Measurements from ENCODE around the gene STRADA. TPM values are rescaled to one million over a fixed set of nuclear protein-coding genes. Genes with fewer than 3 reads are reported as not detected.

The STRADA gene
- total and polyA plus RNA-seq, 2 donors (not counting 1 experiment from before 2014, with no cell fraction given), result 22.8 TPM

GRCh38 chr17:63775420-63775819, 33.8 kb upstream of the STRADA start:
- Histone ChIP-seq H3K27me3 (ENCODE audit: control insufficient read depth, insufficient read depth, low read length) (no peaks in the 10 kb centered on the region), H3K36me3 (ENCODE audit: control insufficient read depth, insufficient read depth, low read length) (peaks cover 4% of the 10 kb centered on the region), H2AFZ (ENCODE audit: low read length) (no peak overlapping the region), H3K27ac (ENCODE audit: insufficient read depth, low read length) (peak overlapping the region; percentile 100), H3K9me3 (ENCODE audit: control insufficient read depth, insufficient read depth, low read depth, low read length) (no peaks in the 10 kb centered on the region), H3K9ac (ENCODE audit: insufficient read depth, low read length) (peak overlapping the region; percentile 34), H4K20me1 (ENCODE audit: control insufficient read depth, extremely low read depth, insufficient read depth, low read length) (no peaks in the 10 kb centered on the region), H3K79me2 (ENCODE audit: control insufficient read depth, insufficient read depth, low read length) (peaks cover 89% of the 10 kb centered on the region), H3K4me1 (ENCODE audit: control insufficient read depth, extremely low read depth, insufficient read depth, low read length) (no peaks in the 10 kb centered on the region), H3K4me3 (replicated peaks in 1 of 4; ENCODE audit: control extremely low read depth in 1 of 4, insufficient read depth in 1 of 4, low read depth in 3 of 4, low read length in 4 of 4) (peak overlapping the region; percentile 89 to 99 (median 94)), H3K4me2 (ENCODE audit: extremely low read depth, insufficient read depth, low read length) (peak overlapping the region; percentile 93)
- TF ChIP-seq EZH2 (IDR thresholded peaks at IDR 0.05; ENCODE audit: low read length, missing control alignments) (no peak), CTCF (conservative IDR thresholded peaks at IDR 0.05 in 1 of 2, IDR thresholded peaks at IDR 0.05 in 1 of 2; ENCODE audit: low read depth in 1 of 2, low read length in 2 of 2) (no peak)
- peak in 1 of 2 donors; percentile 9 for DNase-seq (ENCODE audit: low read depth in 2 of 2)

GRCh38 chr17:63774969-63775265, 33.3 kb upstream of the STRADA start:
- Histone ChIP-seq H3K27ac (ENCODE audit: insufficient read depth, low read length) (peak overlapping the region; percentile 100), H4K20me1 (ENCODE audit: control insufficient read depth, extremely low read depth, insufficient read depth, low read length) (no peaks in the 10 kb centered on the region), H3K27me3 (ENCODE audit: control insufficient read depth, insufficient read depth, low read length) (no peaks in the 10 kb centered on the region), H3K9me3 (ENCODE audit: control insufficient read depth, insufficient read depth, low read depth, low read length) (no peaks in the 10 kb centered on the region), H2AFZ (ENCODE audit: low read length) (no peak overlapping the region), H3K36me3 (ENCODE audit: control insufficient read depth, insufficient read depth, low read length) (peaks cover 4% of the 10 kb centered on the region), H3K4me2 (ENCODE audit: extremely low read depth, insufficient read depth, low read length) (peak overlapping the region; percentile 93), H3K79me2 (ENCODE audit: control insufficient read depth, insufficient read depth, low read length) (peaks cover 91% of the 10 kb centered on the region), H3K4me1 (ENCODE audit: control insufficient read depth, extremely low read depth, insufficient read depth, low read length) (no peaks in the 10 kb centered on the region), H3K9ac (ENCODE audit: insufficient read depth, low read length) (peak overlapping the region; percentile 97), H3K4me3 (replicated peaks in 1 of 4; ENCODE audit: control extremely low read depth in 1 of 4, insufficient read depth in 1 of 4, low read depth in 3 of 4, low read length in 4 of 4) (peak overlapping the region; percentile 89 to 99 (median 94))
- peak; percentile 12 to 22 for DNase-seq (ENCODE audit: low read depth in 2 of 2)
- TF ChIP-seq EZH2 (IDR thresholded peaks at IDR 0.05; ENCODE audit: low read length, missing control alignments) (no peak), CTCF (conservative IDR thresholded peaks at IDR 0.05 in 1 of 2, IDR thresholded peaks at IDR 0.05 in 1 of 2; ENCODE audit: low read depth in 1 of 2, low read length in 2 of 2) (no peak)

GRCh38 chr17:63774141-63774968, 32.8 kb upstream of the STRADA start, which contains the start of gene DDX42:
TSS of gene DDX42 (plus strand) at chr17:63774170. CDS start at chr17:63787050, 12,880 bp downstream.
- Histone ChIP-seq H3K4me3 (replicated peaks in 1 of 4; ENCODE audit: control extremely low read depth in 1 of 4, insufficient read depth in 1 of 4, low read depth in 3 of 4, low read length in 4 of 4) (peak within 1 kb of the TSS; percentile 89 to 100 (median 96)), H3K4me2 (ENCODE audit: extremely low read depth, insufficient read depth, low read length) (peak within 1 kb of the TSS; percentile 99), H3K79me2 (ENCODE audit: control insufficient read depth, insufficient read depth, low read length) (peaks cover 90% of the 10 kb centered on the region), H3K27me3 (ENCODE audit: control insufficient read depth, insufficient read depth, low read length) (no peaks in the 10 kb centered on the region), H3K9me3 (ENCODE audit: control insufficient read depth, insufficient read depth, low read depth, low read length) (no peaks in the 10 kb centered on the region), H2AFZ (ENCODE audit: low read length) (peak within 1 kb of the TSS; percentile 88), H3K27ac (ENCODE audit: insufficient read depth, low read length) (peak within 1 kb of the TSS; percentile 100), H3K9ac (ENCODE audit: insufficient read depth, low read length) (peak within 1 kb of the TSS; percentile 97), H3K36me3 (ENCODE audit: control insufficient read depth, insufficient read depth, low read length) (peaks cover 4% of the 10 kb centered on the region), H4K20me1 (ENCODE audit: control insufficient read depth, extremely low read depth, insufficient read depth, low read length) (no peaks in the 10 kb centered on the region), H3K4me1 (ENCODE audit: control insufficient read depth, extremely low read depth, insufficient read depth, low read length) (no peaks in the 10 kb centered on the region)
- TF ChIP-seq EZH2 (IDR thresholded peaks at IDR 0.05; ENCODE audit: low read length, missing control alignments) (no peak), CTCF (conservative IDR thresholded peaks at IDR 0.05 in 1 of 2, IDR thresholded peaks at IDR 0.05 in 1 of 2; ENCODE audit: low read depth in 1 of 2, low read length in 2 of 2) (peak; percentile 3 to 10)
- DNase-seq (ENCODE audit: low read depth in 2 of 2), result peak; percentile 63 to 68

Data from fibroblast of lung (primary cell).